ENCODE measurements around the gene C12orf43.
"Not testable (repeated sequence)": the region's sequence is repeated elsewhere in the genome, so short reads cannot be mapped to it uniquely, and the experiment has no call there.

C12orf43 gene, protein sequence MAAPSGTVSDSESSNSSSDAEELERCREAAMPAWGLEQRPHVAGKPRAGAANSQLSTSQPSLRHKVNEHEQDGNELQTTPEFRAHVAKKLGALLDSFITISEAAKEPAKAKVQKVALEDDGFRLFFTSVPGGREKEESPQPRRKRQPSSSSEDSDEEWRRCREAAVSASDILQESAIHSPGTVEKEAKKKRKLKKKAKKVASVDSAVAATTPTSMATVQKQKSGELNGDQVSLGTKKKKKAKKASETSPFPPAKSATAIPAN

DNA sequence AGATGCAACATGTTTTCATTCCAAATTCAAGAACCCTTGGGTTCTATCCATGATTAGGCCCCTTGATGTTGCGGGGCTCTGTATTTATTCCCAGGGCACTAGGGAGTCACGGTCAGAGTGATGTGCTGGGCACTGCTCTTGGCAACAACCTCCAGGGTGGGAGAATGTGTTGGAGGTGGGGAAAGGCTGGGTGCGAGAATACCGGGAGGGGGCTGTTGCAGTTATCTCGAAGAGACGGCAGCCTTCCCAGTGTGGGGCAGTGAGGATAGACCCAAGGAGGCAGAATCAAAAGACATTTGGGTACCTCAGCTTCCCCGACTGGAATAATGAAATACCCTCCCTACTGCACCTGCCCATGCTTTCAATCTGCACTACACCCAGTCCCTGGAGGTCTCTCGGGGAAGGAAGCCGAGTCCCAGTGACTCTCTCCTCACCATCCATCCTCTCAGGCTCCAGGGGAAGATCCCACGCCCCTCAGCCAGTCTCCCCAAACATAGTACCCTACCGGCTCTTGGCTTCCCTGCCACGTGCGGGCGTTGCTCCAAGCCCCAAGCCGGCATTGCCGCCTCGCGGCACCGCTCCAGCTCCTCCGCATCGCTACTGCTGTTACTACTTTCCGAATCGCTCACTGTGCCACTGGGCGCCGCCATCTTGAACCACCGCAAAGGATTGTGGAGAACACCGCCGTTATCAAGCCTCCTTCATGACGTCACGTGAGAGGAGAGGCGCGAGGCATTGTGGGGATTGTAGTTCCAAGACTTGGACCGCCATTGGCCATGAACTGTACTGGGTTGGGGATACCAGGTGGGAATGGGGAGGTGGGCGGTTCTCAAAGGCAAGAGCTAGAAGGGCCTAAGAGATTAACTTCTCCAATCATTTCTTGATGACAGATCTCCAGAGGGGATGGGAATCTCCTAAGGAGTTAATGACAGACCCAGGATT is at the start of gene C12orf43:
Gene C12orf43, minus strand, starts transcription at position 663 of the 942 bp plus-strand sequence. Its CDS starts 13 bp downstream, at position 650.
- Histone ChIP-seq H3K9me3 (ENCODE audit: insufficient read depth, low read depth, low read length) (no peaks in the 10 kb centered on the region), H3K4me3 (ENCODE audit: low read length) (peak within 1 kb of the TSS; percentile 97), H3K4me1 (ENCODE audit: insufficient read depth, low read length) (no peaks in the 10 kb centered on the region), H3K27me3 (ENCODE audit: insufficient read depth, low read length) (no peaks in the 10 kb centered on the region), H3K27ac (ENCODE audit: low read length) (no peak within 1 kb of the TSS), H3K9ac (ENCODE audit: low read depth, low read length) (peak within 1 kb of the TSS; percentile 97), H3K36me3 (ENCODE audit: insufficient read depth, low read depth, low read length) (peaks cover 20% of the 10 kb centered on the region; the same call in 1 of the 2 replicates)

DNA sequence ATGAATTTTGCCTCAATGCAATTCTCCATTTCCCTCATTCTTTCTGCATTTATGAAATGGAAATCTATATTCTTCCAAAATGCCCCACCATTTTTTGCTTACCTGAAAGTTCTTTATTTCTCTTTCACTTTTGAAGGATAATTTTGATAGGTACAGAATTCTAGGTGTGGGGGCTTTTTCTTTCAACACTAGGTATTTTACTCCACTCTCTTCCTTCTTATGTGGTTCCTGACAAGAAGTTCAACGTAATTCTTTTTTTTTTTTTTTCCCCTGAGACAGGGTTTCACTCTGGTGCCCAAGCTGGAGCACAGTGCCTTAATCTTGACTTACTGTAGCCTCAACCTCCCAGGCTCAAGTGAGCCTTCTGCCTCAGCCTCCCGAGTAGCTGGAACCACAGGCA is 49.1 kb upstream of the C12orf43 start:
- no peak overlapping the region for H3K4me3 ChIP-seq (ENCODE audit: low read length)
- H3K9me3 ChIP-seq (ENCODE audit: insufficient read depth, low read depth, low read length) = no peaks in the 10 kb centered on the region
- H3K36me3 ChIP-seq (ENCODE audit: insufficient read depth, low read depth, low read length) = no peaks in the 10 kb centered on the region
- H3K27me3 ChIP-seq (ENCODE audit: insufficient read depth, low read length) = no peaks in the 10 kb centered on the region
- no peak overlapping the region for H3K27ac ChIP-seq (ENCODE audit: low read length)
- H3K4me1 ChIP-seq (ENCODE audit: insufficient read depth, low read length) = no peaks in the 10 kb centered on the region
- H3K9ac ChIP-seq (ENCODE audit: low read depth, low read length) = no peak overlapping the region

DNA sequence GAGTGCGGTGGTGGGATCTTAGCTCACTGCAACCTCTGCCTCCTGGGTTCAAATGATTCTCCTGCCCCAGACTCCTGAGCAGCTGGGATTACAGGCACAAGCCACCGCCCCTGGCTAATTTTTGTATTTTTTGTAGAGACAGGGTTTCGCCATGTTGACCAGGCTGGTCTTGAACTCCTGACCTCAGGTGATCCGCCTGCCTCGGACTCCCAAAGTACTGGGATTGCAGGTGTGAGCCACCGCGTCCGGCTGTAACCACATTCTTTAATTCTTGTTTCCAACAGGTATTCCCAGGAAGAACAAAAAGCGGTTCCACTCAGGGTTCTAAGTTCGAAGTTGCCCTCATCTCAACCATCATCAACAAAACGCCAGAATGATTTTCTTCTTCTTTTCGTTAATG is 48.3 kb upstream of the C12orf43 start:
- not testable (repeated sequence) for H3K9ac ChIP-seq (ENCODE audit: low read depth, low read length); H3K4me1 ChIP-seq (ENCODE audit: insufficient read depth, low read length); H3K27me3 ChIP-seq (ENCODE audit: insufficient read depth, low read length); H3K9me3 ChIP-seq (ENCODE audit: insufficient read depth, low read depth, low read length); H3K27ac ChIP-seq (ENCODE audit: low read length); H3K4me3 ChIP-seq (ENCODE audit: low read length); H3K36me3 ChIP-seq (ENCODE audit: insufficient read depth, low read depth, low read length)

DNA sequence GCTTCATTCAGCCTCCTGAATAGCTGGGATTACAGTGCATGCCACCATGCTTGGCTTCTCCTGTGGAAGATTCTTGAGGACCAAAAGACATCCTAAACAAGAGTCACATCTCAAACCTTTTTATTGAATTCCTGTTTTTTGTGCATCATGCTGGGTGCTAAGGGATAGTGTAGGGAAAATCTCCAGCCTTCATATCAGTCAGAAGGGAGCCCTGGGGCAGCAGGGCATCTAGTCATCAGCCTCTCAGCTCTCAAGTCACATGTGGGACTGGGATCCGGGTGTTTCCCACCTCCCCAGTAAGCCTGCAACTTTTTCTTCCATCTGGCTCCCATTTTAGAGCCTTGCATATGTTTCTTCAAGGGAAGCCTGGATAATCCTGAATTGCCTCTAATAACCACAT is 47.8 kb upstream of the C12orf43 start:
- H3K27ac ChIP-seq (ENCODE audit: low read length) = no peak overlapping the region
- H3K4me1 ChIP-seq (ENCODE audit: insufficient read depth, low read length) = no peaks in the 10 kb centered on the region
- no peaks in the 10 kb centered on the region for H3K36me3 ChIP-seq (ENCODE audit: insufficient read depth, low read depth, low read length)
- H3K9ac ChIP-seq (ENCODE audit: low read depth, low read length) = no peak overlapping the region
- no peak overlapping the region for H3K4me3 ChIP-seq (ENCODE audit: low read length)
- H3K27me3 ChIP-seq (ENCODE audit: insufficient read depth, low read length) = no peaks in the 10 kb centered on the region
- no peaks in the 10 kb centered on the region for H3K9me3 ChIP-seq (ENCODE audit: insufficient read depth, low read depth, low read length)

GRCh38 chr12:121062391-121063045 is 46.2 kb upstream of the C12orf43 start:
- Histone ChIP-seq H3K36me3 (ENCODE audit: insufficient read depth, low read depth, low read length) (no peaks in the 10 kb centered on the region), H3K4me3 (ENCODE audit: low read length) (no peak overlapping the region), H3K9ac (ENCODE audit: low read depth, low read length) (no peak overlapping the region), H3K27ac (ENCODE audit: low read length) (no peak overlapping the region), H3K4me1 (ENCODE audit: insufficient read depth, low read length) (no peaks in the 10 kb centered on the region), H3K27me3 (ENCODE audit: insufficient read depth, low read length) (no peaks in the 10 kb centered on the region), H3K9me3 (ENCODE audit: insufficient read depth, low read depth, low read length) (no peaks in the 10 kb centered on the region)

DNA sequence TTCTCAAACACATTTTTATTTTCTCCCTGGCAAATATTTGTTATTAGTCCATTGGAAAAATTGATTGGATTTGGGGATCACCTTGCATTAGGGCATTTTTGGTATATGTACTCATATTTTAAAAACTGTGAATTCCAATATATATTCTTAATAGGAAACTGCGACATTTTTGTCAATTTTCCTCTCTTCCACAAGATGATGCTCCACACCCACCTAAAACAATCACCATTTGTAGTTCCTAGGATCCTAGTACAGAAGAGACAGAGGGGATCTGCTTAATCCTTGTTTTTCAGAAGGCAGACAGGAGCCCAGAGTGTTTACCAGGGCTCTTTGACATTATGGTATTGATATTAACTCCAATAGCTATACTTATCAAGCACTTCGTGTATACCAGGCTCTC is 45.5 kb upstream of the C12orf43 start:
- no peak overlapping the region for H3K9ac ChIP-seq (ENCODE audit: low read depth, low read length)
- no peaks in the 10 kb centered on the region for H3K27me3 ChIP-seq (ENCODE audit: insufficient read depth, low read length)
- no peak overlapping the region for H3K27ac ChIP-seq (ENCODE audit: low read length)
- no peak overlapping the region for H3K4me3 ChIP-seq (ENCODE audit: low read length)
- H3K36me3 ChIP-seq (ENCODE audit: insufficient read depth, low read depth, low read length) = no peaks in the 10 kb centered on the region
- no peaks in the 10 kb centered on the region for H3K9me3 ChIP-seq (ENCODE audit: insufficient read depth, low read depth, low read length)
- no peaks in the 10 kb centered on the region for H3K4me1 ChIP-seq (ENCODE audit: insufficient read depth, low read length)

- Histone ChIP-seq H3K9me3 (ENCODE audit: insufficient read depth, low read depth, low read length) (no peaks in the 10 kb centered on the region), H3K4me3 (ENCODE audit: low read length) (peak overlapping the region; percentile 43; the same call in 1 of the 2 replicates), H3K9ac (ENCODE audit: low read depth, low read length) (peak overlapping the region; percentile 33; the same call in 1 of the 2 replicates), H3K27me3 (ENCODE audit: insufficient read depth, low read length) (no peaks in the 10 kb centered on the region), H3K27ac (ENCODE audit: low read length) (no peak overlapping the region), H3K4me1 (ENCODE audit: insufficient read depth, low read length) (no peaks in the 10 kb centered on the region), H3K36me3 (ENCODE audit: insufficient read depth, low read depth, low read length) (no peaks in the 10 kb centered on the region)
Measured at GRCh38 chr12:121060149-121061001, 44.1 kb upstream of the C12orf43 start.

DNA sequence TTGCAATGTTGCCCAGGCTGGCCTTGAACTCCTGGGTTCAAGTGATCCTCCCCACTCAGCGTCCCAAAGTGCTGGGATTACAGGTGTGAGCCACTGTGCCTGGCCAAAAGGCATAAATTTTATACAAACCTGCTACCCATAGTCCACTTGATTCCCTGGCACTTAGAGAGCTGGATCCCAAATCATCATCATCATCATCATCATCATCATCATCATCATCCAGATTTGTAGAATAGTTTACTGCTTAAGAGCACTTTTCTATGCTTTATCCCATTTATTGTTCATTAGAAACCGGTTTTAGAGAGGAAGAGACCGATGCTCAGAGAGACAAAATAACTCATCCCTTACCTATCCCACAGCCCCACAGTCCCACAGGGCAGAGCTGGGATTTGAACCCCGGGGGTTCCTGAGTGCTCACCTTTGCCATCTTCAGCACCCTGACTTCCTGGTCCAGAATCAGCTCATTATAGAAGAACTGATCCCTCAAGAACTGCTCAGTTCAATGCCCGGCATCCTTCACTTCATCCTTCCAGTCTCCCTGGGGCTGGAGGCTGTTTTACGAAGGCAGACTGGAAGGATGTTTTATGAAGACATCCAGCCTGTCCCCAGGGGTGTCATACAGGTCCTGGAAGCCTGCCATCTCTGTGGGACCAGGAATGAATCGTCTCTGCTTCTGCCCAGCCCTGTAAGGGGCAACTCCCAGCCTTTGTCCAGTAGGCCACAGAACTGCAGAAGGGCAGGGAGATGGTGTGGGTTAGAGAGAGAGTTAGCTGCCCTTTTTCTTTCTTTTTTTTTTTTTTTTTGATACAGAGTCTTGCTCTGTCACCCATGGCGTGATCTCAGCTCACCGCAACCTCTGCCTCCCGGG is 43.0 kb upstream of the C12orf43 start:
- H3K9me3 ChIP-seq (ENCODE audit: insufficient read depth, low read depth, low read length) = no peaks in the 10 kb centered on the region
- no peaks in the 10 kb centered on the region for H3K27me3 ChIP-seq (ENCODE audit: insufficient read depth, low read length)
- no peak overlapping the region for H3K9ac ChIP-seq (ENCODE audit: low read depth, low read length)
- H3K27ac ChIP-seq (ENCODE audit: low read length) = no peak overlapping the region
- no peaks in the 10 kb centered on the region for H3K4me1 ChIP-seq (ENCODE audit: insufficient read depth, low read length)
- H3K36me3 ChIP-seq (ENCODE audit: insufficient read depth, low read depth, low read length) = no peaks in the 10 kb centered on the region
- H3K4me3 ChIP-seq (ENCODE audit: low read length) = no peak overlapping the region

GRCh38 chr12:121057794-121058193 is 41.5 kb upstream of the C12orf43 start:
- no peaks in the 10 kb centered on the region for H3K9me3 ChIP-seq (ENCODE audit: insufficient read depth, low read depth, low read length)
- H3K4me1 ChIP-seq (ENCODE audit: insufficient read depth, low read length) = no peaks in the 10 kb centered on the region
- no peaks in the 10 kb centered on the region for H3K36me3 ChIP-seq (ENCODE audit: insufficient read depth, low read depth, low read length)
- no peak overlapping the region for H3K27ac ChIP-seq (ENCODE audit: low read length)
- no peak overlapping the region for H3K9ac ChIP-seq (ENCODE audit: low read depth, low read length)
- no peak overlapping the region for H3K4me3 ChIP-seq (ENCODE audit: low read length)
- no peaks in the 10 kb centered on the region for H3K27me3 ChIP-seq (ENCODE audit: insufficient read depth, low read length)

GRCh38 chr12:121053706-121054105 is 37.4 kb upstream of the C12orf43 start:
- Histone ChIP-seq H3K27me3 (ENCODE audit: insufficient read depth, low read length) (no peaks in the 10 kb centered on the region), H3K4me1 (ENCODE audit: insufficient read depth, low read length) (no peaks in the 10 kb centered on the region; the same call in 1 of the 2 replicates), H3K36me3 (ENCODE audit: insufficient read depth, low read depth, low read length) (no peaks in the 10 kb centered on the region), H3K27ac (ENCODE audit: low read length) (no peak overlapping the region), H3K4me3 (ENCODE audit: low read length) (no peak overlapping the region), H3K9ac (ENCODE audit: low read depth, low read length) (no peak overlapping the region), H3K9me3 (ENCODE audit: insufficient read depth, low read depth, low read length) (no peaks in the 10 kb centered on the region)
